Activated CD8-positive, alpha-beta T cell treated with anti-CD3 and anti-CD28 coated beads for 36 hours (primary cell): Measurements from ENCODE around the gene SMIM17. TPM values are rescaled to one million over a fixed set of nuclear protein-coding genes. Genes with fewer than 3 reads are reported as not detected.

Experiments
- ATAC-seq: fragments of 200-7000 bp; cut with Tn5 transposase; one replicate; pipeline ENCODE4 v1.10.0; 2021; ENCODE audit warnings: mild to moderate bottlenecking, moderate library complexity
- CTCF ChIA-PET: fragments of 350-600 bp; sonication (Branson Sonifier 250); formaldehyde crosslinking; loops from one replicate; lab custom pipeline; 2021; ENCODE audit warnings: antibody characterized with exemption; lab: Charles Lee
- POLR2A ChIA-PET: fragments of 350-600 bp; sonication (Branson Sonifier 250); formaldehyde crosslinking; loops from one replicate; lab custom pipeline; 2021; ENCODE audit warnings: antibody characterized with exemption; lab: Charles Lee
- DNase-seq: peaks from one replicate; pipeline ENCODE4 v3.0.0-alpha.2; 2020
- H3K27ac Mint-ChIP-seq: one replicate; pipeline ENCODE4 v1.8.0; 2021; ENCODE audit warnings: mild to moderate bottlenecking, mixed read lengths
- H3K27me3 Mint-ChIP-seq: one replicate; pipeline ENCODE4 v1.8.0; 2021; ENCODE audit warnings: mixed read lengths
- H3K36me3 Mint-ChIP-seq: one replicate; pipeline ENCODE4 v1.8.0; 2021; ENCODE audit warnings: low read depth, mixed read lengths
- H3K4me1 Mint-ChIP-seq: one replicate; pipeline ENCODE4 v1.8.0; 2021; ENCODE audit warnings: low read depth, mixed read lengths
- H3K4me3 Mint-ChIP-seq: one replicate; pipeline ENCODE4 v1.8.0; 2021; ENCODE audit warnings: mild to moderate bottlenecking, moderate library complexity, mixed read lengths
- H3K9me3 Mint-ChIP-seq: one replicate; pipeline ENCODE4 v1.8.0; 2021; ENCODE audit warnings: mixed read lengths
- CTCF ChIP-seq: fragments of 200-600 bp; IDR thresholded peaks from one replicate; pipeline ENCODE4 v1.8.0; 2022; ENCODE audit warnings: antibody characterized with exemption, mild to moderate bottlenecking
- intact Hi-C: fragments of 100-400 bp; cut with micrococcal nuclease; formaldehyde crosslinking; loops from one replicate; pipeline ENCODE4 v1.10.0; 2022
- total RNA-seq, 2 experiments: library from RNA; stranded (reverse); gene quantifications; one replicate each; pipeline ENCODE4 v1.2.3, GENCODE V29; 2021

Gene SMIM17
- total RNA-seq, 2 experiments from 2014 or later: not detected

GRCh38 chr19:56622374-56622773 lies 20.6 kb upstream of the SMIM17 start:
- Mint-ChIP-seq H3K9me3 (peaks cover 50% of the 10 kb centered on the region), H3K4me3 (no peak overlapping the region), H3K4me1 (no peaks in the 10 kb centered on the region), H3K27ac (no peak overlapping the region), H3K27me3 (no peaks in the 10 kb centered on the region), H3K36me3 (peaks cover 83% of the 10 kb centered on the region)
- POLR2A ChIA-PET: no interaction called here
- CTCF ChIA-PET: no interaction called here
- TF ChIP-seq CTCF: no peak
- intact Hi-C loops: no loop called here
- ATAC-seq (no peak), DNase-seq (no peak)

GRCh38 chr19:56623006-56623405 lies 20.0 kb upstream of the SMIM17 start:
- TF ChIP-seq CTCF: no peak
- intact Hi-C loops: no loop called here
- Mint-ChIP-seq H3K36me3 (peaks cover 77% of the 10 kb centered on the region), H3K27me3 (no peaks in the 10 kb centered on the region), H3K4me1 (no peaks in the 10 kb centered on the region), H3K27ac (no peak overlapping the region), H3K4me3 (no peak overlapping the region), H3K9me3 (peaks cover 49% of the 10 kb centered on the region)
- POLR2A ChIA-PET: no interaction called here
- CTCF ChIA-PET: no interaction called here
- ATAC-seq (no peak), DNase-seq (no peak)

- intact Hi-C loops: no loop called here
- ATAC-seq (no peak), DNase-seq (no peak)
- H3K4me3 Mint-ChIP-seq: no peak overlapping the region
- peaks cover 59% of the 10 kb centered on the region for H3K36me3 Mint-ChIP-seq
- H3K4me1 Mint-ChIP-seq: no peaks in the 10 kb centered on the region
- H3K27ac Mint-ChIP-seq: no peak overlapping the region
- TF ChIP-seq CTCF: no peak
- CTCF ChIA-PET: no interaction called here
- H3K27me3 Mint-ChIP-seq: no peaks in the 10 kb centered on the region
- POLR2A ChIA-PET: no interaction called here
- peaks cover 56% of the 10 kb centered on the region for H3K9me3 Mint-ChIP-seq
These were observed 17.3 kb upstream of the SMIM17 start for GRCh38 chr19:56625708-56626107.

- POLR2A ChIA-PET: no interaction called here
- TF ChIP-seq CTCF: no peak
- no peak for ATAC-seq
- CTCF ChIA-PET: no interaction called here
- H3K9me3 Mint-ChIP-seq: peaks cover 61% of the 10 kb centered on the region
- no peak overlapping the region for H3K4me3 Mint-ChIP-seq
- no peak for DNase-seq
- intact Hi-C loops: no loop called here
- peaks cover 23% of the 10 kb centered on the region for H3K36me3 Mint-ChIP-seq
- no peaks in the 10 kb centered on the region for H3K4me1 Mint-ChIP-seq
- no peak overlapping the region for H3K27ac Mint-ChIP-seq
- H3K27me3 Mint-ChIP-seq: no peaks in the 10 kb centered on the region
These were observed 9.9 kb upstream of the SMIM17 start for GRCh38 chr19:56633021-56633420.

GRCh38 chr19:56637976-56638555 lies 4.9 kb upstream of the SMIM17 start:
- ChIA-PET POLR2A (no interaction called here), CTCF (no interaction called here)
- H3K27ac Mint-ChIP-seq: no peak overlapping the region
- H3K4me1 Mint-ChIP-seq: no peaks in the 10 kb centered on the region
- no peak overlapping the region for H3K4me3 Mint-ChIP-seq
- intact Hi-C loops: no loop called here
- ATAC-seq (peak; percentile 64), DNase-seq (peak; percentile 78)
- no peaks in the 10 kb centered on the region for H3K27me3 Mint-ChIP-seq
- H3K36me3 Mint-ChIP-seq: peaks cover 20% of the 10 kb centered on the region
- TF ChIP-seq CTCF: no peak
- peaks cover 47% of the 10 kb centered on the region for H3K9me3 Mint-ChIP-seq
